NCI-H82 treated with DMSO at 0.1 percent for 48 hours (cell line): Measurements from ENCODE around the gene IMPG1.
"Not testable (repeated sequence)": the region's sequence is repeated elsewhere in the genome, so short reads cannot be mapped to it uniquely, and the experiment has no call there.

Experiments used
- DNase-seq: peaks from one replicate; lab custom pipeline; 2025; ENCODE audit not compliant: unreplicated experiment; lab: John Stamatoyannopoulos, UW

IMPG1 gene

GRCh38 chr6:75963569-75963968, 108.9 kb downstream of the IMPG1 start:
- DNase-seq, result no peak

DNA sequence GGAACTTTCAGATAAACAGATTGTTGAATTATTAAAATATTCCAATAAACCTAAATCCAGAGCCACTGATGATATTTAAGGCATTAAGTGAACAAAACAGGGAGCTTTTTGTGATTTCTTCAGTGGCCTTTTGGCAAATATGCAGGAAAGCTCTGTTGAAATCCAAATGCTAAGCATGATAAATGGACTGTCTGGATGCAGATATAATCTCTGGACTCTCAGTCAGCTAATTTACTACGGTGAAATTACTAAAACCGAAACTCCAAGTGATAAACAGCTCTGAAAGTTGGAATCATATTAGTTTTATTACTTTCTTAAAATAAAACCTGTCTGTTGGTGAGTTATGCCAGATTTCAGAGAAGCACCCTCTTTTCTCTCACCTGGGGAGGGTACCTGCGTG, 120.3 kb downstream of the IMPG1 start:
- DNase-seq, result no peak

DNA sequence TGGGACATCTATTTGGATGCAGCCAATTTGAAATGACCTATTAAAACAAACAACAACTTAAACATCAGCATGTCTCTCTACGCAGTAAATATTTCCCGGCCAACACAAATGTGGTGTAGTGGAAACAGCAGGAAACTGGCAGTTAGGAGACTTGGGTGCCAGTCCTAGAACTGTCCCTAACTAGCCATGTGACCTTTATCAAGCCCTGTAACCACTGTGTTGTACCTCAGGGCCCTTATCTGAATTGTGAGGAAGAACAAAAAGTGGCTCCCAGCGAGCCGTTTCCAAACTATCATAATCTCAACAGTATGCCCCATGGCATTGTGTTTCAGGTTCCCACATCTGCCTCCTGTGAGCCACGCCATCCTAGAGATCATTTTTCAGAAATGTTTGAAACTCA, 124.5 kb downstream of the IMPG1 start:
- DNase-seq, result no peak

DNA sequence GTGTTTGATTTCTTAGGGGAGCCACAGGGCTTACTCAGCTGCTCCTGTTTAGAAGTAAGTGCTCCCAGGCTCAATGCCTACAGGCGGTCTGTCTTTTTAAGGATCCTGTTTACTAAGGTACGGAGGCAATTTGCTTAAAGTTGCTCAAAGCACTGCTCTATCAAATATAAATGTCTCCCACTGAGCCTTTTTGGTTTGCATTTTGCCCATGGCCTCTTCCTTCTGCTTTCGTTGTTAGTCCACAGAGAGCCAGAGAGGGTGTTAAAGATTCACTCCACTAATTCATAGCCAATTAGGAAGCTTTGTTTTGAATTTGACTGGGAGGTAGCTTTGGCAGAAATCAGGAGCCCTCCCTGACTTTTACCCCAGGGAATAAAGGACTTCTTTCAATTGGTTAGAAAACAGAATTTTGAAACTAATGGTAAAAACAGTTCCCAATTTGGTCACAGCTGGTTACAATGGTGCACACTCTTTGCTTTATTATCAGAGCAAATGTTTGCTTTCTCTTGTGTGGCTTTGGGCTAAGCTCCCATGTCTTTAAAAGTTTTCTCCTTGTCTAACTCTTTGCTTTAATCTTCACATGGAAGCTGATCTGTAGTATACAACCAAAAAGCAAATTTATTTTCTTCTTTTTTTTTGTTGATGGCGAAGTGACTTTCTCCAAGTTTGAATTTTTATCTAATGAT, 126.2 kb downstream of the IMPG1 start:
- no peak for DNase-seq

DNA sequence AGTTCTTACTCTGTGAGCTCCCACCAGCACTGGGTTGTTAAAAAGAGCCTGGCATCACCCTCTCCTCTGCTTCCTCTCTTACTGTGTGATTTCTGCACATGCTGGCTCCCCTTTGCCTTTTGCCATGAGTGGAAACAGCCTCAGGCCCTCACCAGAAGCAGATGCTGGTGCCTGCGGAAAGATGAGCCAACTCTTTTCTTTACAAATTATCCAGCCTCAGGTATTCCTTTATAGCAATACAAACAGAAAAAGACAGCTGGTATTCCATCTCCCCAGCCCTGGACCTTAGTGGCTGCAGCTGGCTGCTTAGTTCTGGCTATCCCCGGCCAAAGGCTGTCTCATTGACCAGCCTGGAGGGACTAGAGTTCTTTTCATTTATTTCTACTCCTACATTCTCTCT, 129.1 kb downstream of the IMPG1 start:
- DNase-seq, result no peak

DNA sequence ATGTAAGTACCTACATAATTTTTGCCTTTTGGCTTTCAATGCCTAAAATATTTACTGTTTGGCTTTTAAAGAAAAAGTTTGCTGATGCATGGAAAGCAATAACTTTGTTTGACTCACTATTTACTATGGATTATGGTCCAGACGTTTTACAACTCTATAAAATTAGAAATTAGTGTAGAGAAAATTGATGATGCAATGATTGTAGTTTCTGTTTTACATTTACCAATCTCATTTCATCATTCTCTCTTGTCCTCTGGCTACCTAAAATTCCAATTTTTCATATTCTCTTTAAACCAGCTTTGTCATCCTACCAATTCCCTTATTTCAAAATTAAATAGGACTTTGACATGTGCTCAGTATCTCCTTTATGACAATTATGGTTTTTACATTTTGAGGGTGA, 131.0 kb downstream of the IMPG1 start:
- DNase-seq, result no peak

GRCh38 chr6:75940564-75940963, 131.9 kb downstream of the IMPG1 start:
- no peak for DNase-seq

DNA sequence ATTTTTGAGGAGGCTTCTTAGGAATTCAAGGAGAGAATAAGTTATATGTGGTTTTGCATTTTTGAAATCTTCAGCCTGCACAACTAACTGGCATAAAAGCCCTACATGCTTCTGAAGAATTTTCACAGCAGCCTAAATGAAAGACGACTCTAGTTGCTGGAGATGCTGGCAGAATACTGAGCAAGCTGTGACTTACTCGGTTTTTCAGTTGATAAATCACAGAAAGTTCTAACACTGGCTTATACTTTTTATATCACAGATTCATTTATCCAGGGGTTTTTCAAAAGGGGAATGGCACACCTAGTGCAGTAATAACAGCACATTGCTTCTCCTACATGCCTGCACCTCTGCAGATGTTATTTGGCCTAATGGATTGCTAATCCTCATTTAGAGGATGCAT, 134.6 kb downstream of the IMPG1 start:
- DNase-seq, result peak; percentile 9

DNA sequence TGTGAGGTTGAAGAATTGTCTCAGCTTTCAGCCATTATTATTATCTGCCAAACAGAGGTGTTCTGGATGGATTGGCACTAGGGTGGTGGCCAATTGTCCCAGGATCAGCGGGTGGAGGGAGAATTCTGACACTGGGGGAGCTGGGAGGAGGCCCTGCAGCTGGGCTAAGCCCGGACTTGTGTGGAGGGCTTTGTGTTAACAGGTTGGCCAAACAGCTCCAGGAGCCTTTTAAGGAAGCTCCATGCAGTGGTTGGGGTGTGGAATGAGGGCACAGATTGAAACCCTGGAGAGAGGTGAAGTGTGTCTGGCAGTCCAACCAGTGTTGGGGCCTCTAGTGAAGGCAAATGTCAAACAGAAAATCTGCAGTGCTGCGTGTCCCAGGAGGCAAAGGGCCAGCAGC, 135.8 kb downstream of the IMPG1 start:
- no peak for DNase-seq

DNA sequence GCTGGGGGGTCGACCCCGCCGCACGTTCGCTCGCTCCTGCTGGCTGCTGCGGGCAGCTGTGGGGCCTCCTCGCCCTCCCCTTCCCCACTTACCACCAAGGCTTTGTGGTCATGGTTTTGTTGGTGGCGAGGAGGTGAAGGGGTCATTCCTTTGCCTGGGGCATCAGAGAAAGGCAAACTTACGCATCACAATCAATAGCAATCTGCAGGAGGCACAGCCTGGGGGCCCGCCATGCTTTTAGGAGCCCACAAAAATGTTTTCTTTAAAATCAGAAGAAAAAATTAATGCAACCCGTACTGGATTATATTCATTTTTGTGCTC, 137.0 kb downstream of the IMPG1 start:
- no peak for DNase-seq

GRCh38 chr6:75934643-75935472, 137.6 kb downstream of the IMPG1 start:
- DNase-seq, result peak; percentile 24

DNA sequence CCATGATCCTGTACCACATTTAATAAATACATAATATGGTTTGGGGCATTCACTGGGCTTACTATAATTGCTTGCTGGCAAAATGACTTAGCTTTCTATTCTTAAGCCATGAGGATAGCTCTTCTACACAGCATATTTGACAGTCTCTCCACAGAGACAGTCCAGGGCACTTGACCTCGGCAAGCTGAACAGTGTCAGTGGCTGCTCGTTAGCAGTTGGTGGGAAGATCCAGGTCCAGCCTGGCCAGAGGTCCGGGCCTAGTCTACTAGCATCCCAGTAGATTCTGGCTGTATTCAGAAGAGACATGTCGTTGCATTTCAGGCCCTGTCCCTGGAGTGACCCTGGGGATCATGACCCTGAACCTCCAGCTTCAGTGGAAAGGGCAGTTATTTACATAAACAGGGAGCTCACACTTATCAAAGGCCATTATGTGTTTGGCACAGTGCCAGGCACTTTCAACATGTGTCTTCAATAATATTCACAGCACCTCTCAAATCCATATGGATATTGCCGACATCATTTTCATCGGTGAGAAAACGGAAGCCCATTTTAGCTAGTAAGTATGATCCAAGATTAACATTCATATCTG, 139.0 kb downstream of the IMPG1 start:
- DNase-seq, result no peak

GRCh38 chr6:75932067-75932466, 140.4 kb downstream of the IMPG1 start:
- DNase-seq, result peak; percentile 12

DNA sequence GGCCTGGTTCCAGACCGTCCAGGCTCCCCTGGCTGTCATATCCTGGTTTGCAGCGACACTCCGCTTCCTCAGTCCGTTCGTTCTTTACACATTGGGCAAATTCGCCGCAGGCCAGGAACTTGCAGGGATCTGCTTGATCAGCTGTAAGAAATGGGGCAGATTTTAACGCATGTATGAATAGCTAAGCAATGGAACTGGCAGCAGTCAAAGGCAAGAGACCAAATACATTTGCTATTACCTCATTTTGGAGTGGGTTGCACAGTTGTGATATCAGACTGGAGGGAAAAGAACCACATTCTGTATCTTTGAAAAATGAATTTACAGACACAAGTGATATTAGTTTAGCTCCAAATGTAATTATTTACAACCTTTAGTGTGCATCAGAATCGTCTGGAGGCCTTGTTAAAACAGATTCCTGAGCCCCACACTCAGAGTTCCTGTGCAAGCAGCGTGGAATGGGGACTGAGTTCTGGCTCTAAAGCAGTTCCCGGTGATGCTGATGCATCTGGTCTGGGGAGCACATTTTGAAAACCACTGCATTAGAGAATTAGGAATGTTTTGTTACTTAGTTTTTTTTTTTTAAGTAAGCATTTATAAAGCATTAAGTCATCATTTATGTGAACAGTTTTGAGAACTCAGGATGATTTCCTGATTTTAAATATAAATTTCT, 141.3 kb downstream of the IMPG1 start:
- DNase-seq, result no peak

GRCh38 chr6:75926293-75927168, 145.9 kb downstream of the IMPG1 start:
- no peak for DNase-seq

DNA sequence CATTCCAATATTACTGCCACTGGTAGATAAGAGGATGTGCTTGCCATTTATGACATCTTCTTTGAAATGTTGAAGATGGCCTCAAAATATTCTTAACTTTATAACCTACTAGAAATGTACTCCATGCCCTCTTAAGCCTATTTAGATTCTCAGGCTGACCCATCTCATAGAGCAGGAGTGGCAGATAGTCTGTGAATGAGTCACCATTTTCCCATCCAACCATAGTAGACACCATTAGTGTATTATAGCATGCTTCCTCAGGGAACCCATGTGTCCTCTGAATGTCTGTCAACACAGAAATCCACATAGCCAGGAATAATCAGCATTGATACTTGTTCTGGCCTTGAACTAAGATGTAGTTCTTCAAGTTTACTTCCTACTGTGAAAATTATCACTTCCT, 150.2 kb downstream of the IMPG1 start:
- DNase-seq, result no peak

GRCh38 chr6:75913040-75913439, 159.4 kb downstream of the IMPG1 start:
- DNase-seq, result no peak

DNA sequence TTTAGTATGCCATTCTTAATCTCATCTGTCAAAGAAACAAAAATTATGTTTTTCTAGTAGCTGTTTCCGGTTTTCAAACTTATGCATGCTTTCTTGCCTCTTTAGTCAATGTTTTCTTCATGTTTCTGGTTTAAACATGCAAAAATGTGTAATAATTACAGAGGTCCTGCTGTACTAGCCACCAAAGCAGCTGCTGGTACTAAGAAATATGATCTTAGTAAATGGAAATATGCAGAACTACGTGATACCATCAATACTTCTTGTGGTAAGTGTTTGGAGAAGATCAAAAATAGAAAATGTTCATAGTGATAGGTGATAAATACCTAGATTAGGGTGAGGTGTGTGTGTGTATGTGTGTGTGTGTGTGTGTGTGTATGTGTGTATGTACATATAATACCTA, 165.0 kb downstream of the IMPG1 start:
- no peak for DNase-seq

GRCh38 chr6:75906871-75907270, 165.6 kb downstream of the IMPG1 start:
- DNase-seq, result no peak

GRCh38 chr6:75905129-75905528, 167.3 kb downstream of the IMPG1 start:
- not testable (repeated sequence) for DNase-seq

DNA sequence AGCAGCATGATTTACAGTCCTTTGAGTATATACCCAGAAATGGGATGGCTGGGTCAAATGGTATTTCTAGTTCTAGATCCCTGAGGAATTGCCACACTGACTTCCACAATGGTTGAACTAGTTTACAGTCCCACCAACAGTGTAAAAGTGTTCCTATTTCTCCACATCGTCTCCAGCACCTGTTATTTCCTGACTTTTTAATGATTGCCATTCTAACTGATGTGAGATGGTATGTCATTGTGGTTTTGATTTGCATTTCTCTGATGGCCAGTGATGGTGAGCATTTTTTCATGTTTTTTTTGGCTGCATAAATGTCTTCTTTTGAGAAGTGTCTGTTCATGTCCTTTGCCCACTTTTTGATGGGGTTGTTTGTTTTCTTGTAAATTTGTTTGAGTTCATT, 172.2 kb downstream of the IMPG1 start:
- not testable (repeated sequence) for DNase-seq
